Activated CD4-positive, alpha-beta memory T cell treated with anti-CD3 and anti-CD28 coated beads, Interleukin-2, amount 10 ng/mL, durations not matched to agents 7 days and 5 days (primary cell): ENCODE results near the gene KCNQ1. TPM values are rescaled to one million over a fixed set of nuclear protein-coding genes. Genes with fewer than 3 reads are reported as not detected.

Experiments
- CTCF ChIA-PET: fragments of 350-600 bp; sonication (Branson Sonifier 250); formaldehyde crosslinking; loops from one replicate; lab custom pipeline; 2021; ENCODE audit warnings: antibody characterized with exemption, inconsistent platforms; lab: Charles Lee
- POLR2A ChIA-PET: fragments of 350-600 bp; sonication (Branson Sonifier 250); formaldehyde crosslinking; loops from one replicate; lab custom pipeline; 2021; ENCODE audit warnings: antibody characterized with exemption; lab: Charles Lee
- DNase-seq: peaks from one replicate; pipeline ENCODE4 v3.0.0-alpha.2; 2020
- H3K27ac Mint-ChIP-seq: one replicate; pipeline ENCODE4 v1.8.0; 2021; ENCODE audit warnings: mild to moderate bottlenecking, mixed read lengths
- H3K27me3 Mint-ChIP-seq: one replicate; pipeline ENCODE4 v1.8.0; 2021; ENCODE audit warnings: mixed read lengths
- H3K36me3 Mint-ChIP-seq: one replicate; pipeline ENCODE4 v1.8.0; 2021; ENCODE audit warnings: low read depth, mixed read lengths
- H3K4me1 Mint-ChIP-seq: one replicate; pipeline ENCODE4 v1.8.0; 2021; ENCODE audit warnings: mixed read lengths
- H3K4me3 Mint-ChIP-seq: one replicate; pipeline ENCODE4 v1.8.0; 2021; ENCODE audit warnings: mild to moderate bottlenecking, mixed read lengths
- H3K9me3 Mint-ChIP-seq: one replicate; pipeline ENCODE4 v1.8.0; 2021; ENCODE audit warnings: mixed read lengths
- total RNA-seq, 2 experiments: library from RNA; stranded (reverse); gene quantifications; one replicate each; pipeline ENCODE4 v1.2.3, GENCODE V29; 2021

The KCNQ1 gene
- total RNA-seq, 2 experiments from 2014 or later: 14.8 to 15.0 TPM

GRCh38 chr11:2413742-2414579 lies 30.8 kb upstream of the KCNQ1 start:
- CTCF ChIA-PET: interaction anchor here (1.8 kb wide), 1 partner anchor 13 kb away, joined by 8 read pairs; the partner anchor contains the start of gene TSSC4
- Mint-ChIP-seq H3K27ac (no peak overlapping the region), H3K9me3 (no peaks in the 10 kb centered on the region)

GRCh38 chr11:2414616-2415015 lies 30.2 kb upstream of the KCNQ1 start:
- no peaks in the 10 kb centered on the region for H3K9me3 Mint-ChIP-seq
- no peaks in the 10 kb centered on the region for H3K4me1 Mint-ChIP-seq
- no peak for DNase-seq
- ChIA-PET POLR2A (no interaction called here), CTCF (no interaction called here)
- no peak overlapping the region for H3K27ac Mint-ChIP-seq
- H3K36me3 Mint-ChIP-seq: no peaks in the 10 kb centered on the region
- H3K4me3 Mint-ChIP-seq: no peak overlapping the region
- no peaks in the 10 kb centered on the region for H3K27me3 Mint-ChIP-seq

More at GRCh38 chr11:2413742-2414579, 30.8 kb upstream of the KCNQ1 start:
- Mint-ChIP-seq H3K4me3 (no peak overlapping the region), H3K4me1 (no peaks in the 10 kb centered on the region), H3K36me3 (no peaks in the 10 kb centered on the region), H3K27me3 (no peaks in the 10 kb centered on the region)
- no peak for DNase-seq
- POLR2A ChIA-PET: no interaction called here

GRCh38 chr11:2415171-2415570 lies 29.6 kb upstream of the KCNQ1 start:
- ChIA-PET POLR2A (no interaction called here), CTCF (no interaction called here)
- Mint-ChIP-seq H3K9me3 (no peaks in the 10 kb centered on the region), H3K4me1 (no peaks in the 10 kb centered on the region), H3K27ac (no peak overlapping the region), H3K36me3 (no peaks in the 10 kb centered on the region), H3K27me3 (no peaks in the 10 kb centered on the region), H3K4me3 (no peak overlapping the region)
- DNase-seq: no peak

GRCh38 chr11:2415601-2416380 lies 29.0 kb upstream of the KCNQ1 start:
- ChIA-PET CTCF (no interaction called here), POLR2A (no interaction called here)
- Mint-ChIP-seq H3K27me3 (no peaks in the 10 kb centered on the region), H3K9me3 (no peaks in the 10 kb centered on the region), H3K4me3 (no peak overlapping the region), H3K27ac (no peak overlapping the region), H3K36me3 (no peaks in the 10 kb centered on the region), H3K4me1 (peaks cover 1% of the 10 kb centered on the region)
- no peak for DNase-seq

GRCh38 chr11:2416765-2417164 lies 28.0 kb upstream of the KCNQ1 start:
- H3K4me3 Mint-ChIP-seq: no peak overlapping the region
- H3K9me3 Mint-ChIP-seq: no peaks in the 10 kb centered on the region
- peaks cover 1% of the 10 kb centered on the region for H3K4me1 Mint-ChIP-seq
- no peak for DNase-seq
- no peaks in the 10 kb centered on the region for H3K36me3 Mint-ChIP-seq
- ChIA-PET CTCF (interaction anchor here (1.0 to 5.3 kb wide), 2 partner anchors 10 to 112 kb away, joined by 3 to 201 read pairs; partner anchors contain the start of genes C11orf21 and TSPAN32), POLR2A (interaction anchor here (1.1 kb wide), 1 partner anchor 112 kb away, joined by 6 read pairs; no protein-coding TSS in a partner anchor)
- no peak overlapping the region for H3K27ac Mint-ChIP-seq
- H3K27me3 Mint-ChIP-seq: no peaks in the 10 kb centered on the region

- ChIA-PET CTCF (interaction anchor here (1.0 to 5.3 kb wide), 4 partner anchors 8 to 216 kb away, joined by 3 to 201 read pairs (median 19); partner anchors contain the start of genes C11orf21, TSPAN32 and TSSC4), POLR2A (interaction anchor here (1.1 to 4.0 kb wide), 2 partner anchors 112 to 113 kb away, joined by 6 to 21 read pairs; no protein-coding TSS in a partner anchor)
- no peak overlapping the region for H3K27ac Mint-ChIP-seq
- DNase-seq: no peak
- no peak overlapping the region for H3K4me3 Mint-ChIP-seq
- H3K9me3 Mint-ChIP-seq: no peaks in the 10 kb centered on the region
- H3K4me1 Mint-ChIP-seq: peaks cover 1% of the 10 kb centered on the region
- no peaks in the 10 kb centered on the region for H3K36me3 Mint-ChIP-seq
- no peaks in the 10 kb centered on the region for H3K27me3 Mint-ChIP-seq
These were observed 26.7 kb upstream of the KCNQ1 start for GRCh38 chr11:2417856-2418692.

- peaks cover 1% of the 10 kb centered on the region for H3K4me1 Mint-ChIP-seq
- DNase-seq: no peak
- POLR2A ChIA-PET: interaction anchor here (0.7 to 4.0 kb wide), 3 partner anchors 10 to 116 kb away, joined by 3 to 21 read pairs (median 3); no protein-coding TSS in a partner anchor
- CTCF ChIA-PET: interaction anchor here (0.6 to 5.3 kb wide), 9 partner anchors 10 to 255 kb away, joined by 3 to 201 read pairs (median 11); partner anchors contain the start of genes C11orf21, TSPAN32 and TSSC4
- no peaks in the 10 kb centered on the region for H3K36me3 Mint-ChIP-seq
- no peak overlapping the region for H3K27ac Mint-ChIP-seq
- no peaks in the 10 kb centered on the region for H3K9me3 Mint-ChIP-seq
- H3K27me3 Mint-ChIP-seq: no peaks in the 10 kb centered on the region
- no peak overlapping the region for H3K4me3 Mint-ChIP-seq
These were observed 26.0 kb upstream of the KCNQ1 start for GRCh38 chr11:2418693-2419360.

GRCh38 chr11:2419638-2420501 lies 24.9 kb upstream of the KCNQ1 start:
- no peak overlapping the region for H3K27ac Mint-ChIP-seq
- no peaks in the 10 kb centered on the region for H3K9me3 Mint-ChIP-seq
- H3K27me3 Mint-ChIP-seq: no peaks in the 10 kb centered on the region
- ChIA-PET CTCF (interaction anchor here (0.5 to 5.3 kb wide), 24 partner anchors 11 to 626 kb away, joined by 3 to 201 read pairs (median 4); partner anchors contain the start of genes C11orf21, KCNQ1, TSPAN32 and TSSC4), POLR2A (interaction anchor here (0.7 to 4.0 kb wide), 6 partner anchors 11 to 117 kb away, joined by 3 to 21 read pairs (median 3); no protein-coding TSS in a partner anchor)
- no peaks in the 10 kb centered on the region for H3K36me3 Mint-ChIP-seq
- no peak overlapping the region for H3K4me3 Mint-ChIP-seq
- peaks cover 1% of the 10 kb centered on the region for H3K4me1 Mint-ChIP-seq
- peak; percentile 72 for DNase-seq

GRCh38 chr11:2420502-2421225 lies 24.1 kb upstream of the KCNQ1 start:
- Mint-ChIP-seq H3K27me3 (no peaks in the 10 kb centered on the region), H3K27ac (no peak overlapping the region), H3K36me3 (no peaks in the 10 kb centered on the region), H3K4me1 (peaks cover 1% of the 10 kb centered on the region), H3K4me3 (no peak overlapping the region), H3K9me3 (no peaks in the 10 kb centered on the region)
- CTCF ChIA-PET: interaction anchor here (0.5 to 5.3 kb wide), 25 partner anchors 13 to 622 kb away, joined by 3 to 201 read pairs (median 4); partner anchors contain the start of genes C11orf21, KCNQ1, TSPAN32 and TSSC4
- POLR2A ChIA-PET: interaction anchor here (1.3 to 4.0 kb wide), 4 partner anchors 16 to 115 kb away, joined by 3 to 21 read pairs (median 4); no protein-coding TSS in a partner anchor
- peak; percentile 70 for DNase-seq

- ChIA-PET POLR2A (interaction anchor here (0.7 to 4.0 kb wide), 3 partner anchors 16 to 235 kb away, joined by 3 to 21 read pairs (median 3); no protein-coding TSS in a partner anchor), CTCF (interaction anchor here (0.5 to 5.3 kb wide), 20 partner anchors 18 to 622 kb away, joined by 3 to 201 read pairs (median 4); partner anchors contain the start of genes C11orf21, KCNQ1, TSPAN32 and TSSC4)
- Mint-ChIP-seq H3K4me3 (no peak overlapping the region), H3K36me3 (no peaks in the 10 kb centered on the region), H3K4me1 (peaks cover 1% of the 10 kb centered on the region), H3K27ac (no peak overlapping the region), H3K27me3 (no peaks in the 10 kb centered on the region), H3K9me3 (no peaks in the 10 kb centered on the region)
- DNase-seq: no peak
These were observed 23.4 kb upstream of the KCNQ1 start for GRCh38 chr11:2421226-2421994.
